Measurements from ENCODE around the gene ULK2.

- TF ChIP-seq SUZ12 (IDR thresholded peaks at IDR 0.05), result no peak
- no peak for TF ChIP-seq ZNF384 (IDR thresholded peaks at IDR 0.05)
- TF ChIP-seq FOXM1 (IDR thresholded peaks at IDR 0.05; ENCODE audit: borderline replicate concordance), result no peak
- TF ChIP-seq BHLHE40 (IDR thresholded peaks at IDR 0.05; ENCODE audit: borderline replicate concordance), result no peak
- no peak for TF ChIP-seq HDGF (IDR thresholded peaks at IDR 0.05; ENCODE audit: borderline replicate concordance)
Measured at GRCh38 chr17:19799796-19800195, 67.9 kb downstream of the ULK2 start.

All from HEK293T (cell line).